Heart right ventricle (tissue), 16 donors: ENCODE results near the gene SORL1. TPM values are rescaled to one million over a fixed set of nuclear protein-coding genes. Genes with fewer than 3 reads are reported as not detected.

Experiments used
- ATAC-seq, 8 donors: fragments of 200-7000 bp; cut with Tn5 transposase; one replicate each; pipeline ENCODE4 v1.9.1; 2020; ENCODE audit warnings: mild to moderate bottlenecking in 8 of 8, moderate library complexity in 8 of 8, moderate number of reproducible peaks in 1 of 8
- DNase-seq, 2 donors: peaks; one replicate each; pipeline ENCODE4 v3.0.0-alpha.2; 2020
- H3K27ac ChIP-seq, 10 donors: fragments of 200-600 bp; sonication (generic) in 2 of 10; one replicate each; pipeline versions ENCODE4 v1.5.0 to v1.8.0; 2020 to 2022; ENCODE audit warnings: mild to moderate bottlenecking in 3 of 10
- H3K27me3 ChIP-seq, 7 donors: fragments of 200-600 bp; one replicate each; pipeline ENCODE4 v1.8.0; 2021 to 2022; ENCODE audit warnings: mild to moderate bottlenecking in 2 of 7
- H3K36me3 ChIP-seq, 9 donors: fragments of 200-600 bp; sonication (generic) in 1 of 9; one replicate each; pipeline versions ENCODE4 v1.5.0 to v1.8.0; 2020 to 2022; ENCODE audit warnings: mild to moderate bottlenecking in 2 of 9
- H3K4me1 ChIP-seq, 9 donors: fragments of 200-600 bp; sonication (generic) in 1 of 9; one replicate each; pipeline versions ENCODE4 v1.5.0 to v1.8.0; 2020 to 2022; ENCODE audit warnings: mild to moderate bottlenecking in 4 of 9
- H3K4me3 ChIP-seq, 10 donors: fragments of 200-600 bp; sonication (generic) in 2 of 10; one replicate each; pipeline versions ENCODE4 v1.5.0 to v1.8.0; 2020 to 2022; ENCODE audit warnings: mild to moderate bottlenecking in 7 of 10, moderate library complexity in 2 of 10
- H3K9me3 ChIP-seq, 11 donors: fragments of 200-600 bp in 10 of 11; sonication (generic) in 2 of 11; one replicate each; pipeline versions ENCODE4 v1.5.0 to v1.8.0; 2013 to 2022; ENCODE audit warnings: mild to moderate bottlenecking in 2 of 11, control low read depth in 1 of 11, moderate library complexity in 1 of 11
- CTCF ChIP-seq, 9 donors: fragments of 200-600 bp; sonication (generic) in 2 of 9; IDR thresholded peaks; one replicate each; pipeline versions ENCODE4 v1.5.0 to v1.8.0; 2021 to 2022; ENCODE audit warnings: antibody characterized with exemption in 9 of 9, mild to moderate bottlenecking in 5 of 9, moderate library complexity in 1 of 9
- WGBS, 2 donors: extraction: QIAGEN DNeasy Blood & Tissue Kit; methylation state at CpG; one replicate each; pipeline ENCODE4 v1.1.7; 2013; ENCODE audit warnings: inconsistent platforms in 1 of 2; 5-methylcytosine and 5-hydroxymethylcytosine counted together
- intact Hi-C, 10 donors: fragments of 100-400 bp; cut with DNase I; formaldehyde crosslinking; loops; one replicate each; pipeline versions ENCODE4 v1.11.1 to v1.14.2; 2022
- polyA plus RNA-seq, 2 donors: library from polyadenylated mRNA; stranded (reverse); fragments of 200-250 nt; gene quantifications; one replicate each; pipeline ENCODE4 v1.2.3, GENCODE V29; 2013
- total RNA-seq, 10 donors: library from RNA; stranded (reverse); fragmentation: NEBNext Ultra II Directional in 3 of 10; extraction: Animal tissue kit (Norgen Biotek cat#: 25700) in 3 of 10; gene quantifications; one replicate each; pipeline versions ENCODE4 v1.2.1 to v1.2.4, GENCODE V29; 2021 to 2023
- donor health status: Arrhythmogenic right ventricular cardiomyopathy.
- donor health status: ischemic (EF 13 %, LVEDD 7.1; RV severe dilation, severe dysfunction).
- donor health status: healthy with polysubstance abuse.
- donor health status: DM: no; HTN: yes; CAD: no.
- donor health status: DM: no; HTN: no; CAD: no.
- donor health status: ischemic (EF 25% LVEDD 6.9; RV normal size, moderate dysfunction).
- donor health status: ischemic (EF 25% LVEDD 5.7; RV mildly dilated, moderate dysfunction).
- donor health status: healthy.
- donor health status: DM: yes; HTN: yes; CAD: no.
- donor health status: Ischemic cardiomyopathy.
- donor health status: ischemic (EF 35%, LVEDD 5.7; RV mildly dilated, moderate dysfunction).
- donor health status: nonischemic (EF 11% LVEDD 7.7; RV severe dilation, severe dysfunction).
- donor health status: DM: yes; HTN: yes; CAD: no.
- donor health status: PGD.
- donor health status: ischemic (EF 29% LVEDD 5.4; RV normal size, mild dysfunction).
- donor health status: nonischemic (EF 23%, LVEDD 6.1; RV moderate dilation, normal function).

SORL1 gene
- total and polyA plus RNA-seq, 12 donors: 0.26 to 15.1 (median 8.7) TPM

- intact Hi-C loops: no loop called here
- ATAC-seq: no peak
Observed at GRCh38 chr11:121580154-121580553, 128.0 kb downstream of the SORL1 start.

GRCh38 chr11:121581607-121582006 lies 129.5 kb downstream of the SORL1 start:
- no peak for TF ChIP-seq CTCF (IDR thresholded peaks at IDR 0.05)
- Histone ChIP-seq H3K27ac (no peak overlapping the region), H3K36me3 (peaks cover 0 to 61% (median 0%) of the 10 kb centered on the region in 9 donors), H3K4me1 (peaks cover 0 to 31% (median 0%) of the 10 kb centered on the region in 9 donors), H3K4me3 (no peak overlapping the region), H3K27me3 (no peaks in the 10 kb centered on the region), H3K9me3 (peaks cover 0 to 9% (median 0%) of the 10 kb centered on the region in 11 donors)
- WGBS, 2 donors: 88 to 90% methylated on average over 4 of the region's 4 CpGs
- ATAC-seq (no peak), DNase-seq (no peak)
- intact Hi-C loops: no loop called here

More at GRCh38 chr11:121580154-121580553, 128.0 kb downstream of the SORL1 start:
- peaks cover 0 to 44% (median 0%) of the 10 kb centered on the region in 9 donors for H3K4me1 ChIP-seq
- H3K36me3 ChIP-seq: peaks cover 0 to 54% (median 0%) of the 10 kb centered on the region in 9 donors
- no peak overlapping the region for H3K27ac ChIP-seq
- 88 to 95% methylated on average over 4 of the region's 4 CpGs for WGBS, 2 donors
- H3K4me3 ChIP-seq: no peak overlapping the region
- peaks cover 0 to 9% (median 0%) of the 10 kb centered on the region in 11 donors for H3K9me3 ChIP-seq
- H3K27me3 ChIP-seq: no peaks in the 10 kb centered on the region
- no peak for TF ChIP-seq CTCF (IDR thresholded peaks at IDR 0.05)
- DNase-seq: no peak

- Histone ChIP-seq H3K36me3 (peaks cover 0 to 61% (median 0%) of the 10 kb centered on the region in 9 donors), H3K9me3 (peaks cover 0 to 9% (median 0%) of the 10 kb centered on the region in 11 donors), H3K4me3 (no peak overlapping the region), H3K27me3 (no peaks in the 10 kb centered on the region), H3K4me1 (peaks cover 0 to 24% (median 0%) of the 10 kb centered on the region in 9 donors), H3K27ac (peak overlapping the region in 1 of 10 donors; percentile 11)
- no peak for DNase-seq
- TF ChIP-seq CTCF (IDR thresholded peaks at IDR 0.05): no peak
- ATAC-seq: no peak
- 40 to 53% methylated on average over 4 of the region's 4 CpGs for WGBS, 2 donors
- intact Hi-C loops: no loop called here
Observed at GRCh38 chr11:121582296-121582695, 130.2 kb downstream of the SORL1 start.

DNA sequence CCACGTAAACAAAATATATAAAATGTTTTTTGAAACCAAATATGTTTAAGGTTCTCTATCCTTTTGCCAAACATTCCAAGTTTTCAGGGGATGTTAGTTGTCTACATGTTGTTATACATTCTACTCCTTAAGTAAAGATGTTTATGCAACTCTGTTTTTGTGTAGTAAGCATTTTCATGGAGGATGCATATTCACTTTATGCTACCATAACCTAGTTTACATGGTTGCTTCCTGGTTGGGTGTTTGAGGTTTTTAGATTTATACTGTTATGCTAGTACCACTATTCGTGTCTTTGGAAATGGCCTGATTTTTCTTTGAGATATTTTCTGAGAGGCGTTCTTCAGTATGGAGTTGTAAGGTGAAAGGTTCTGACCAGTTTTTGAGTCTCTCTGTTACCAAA lies 131.7 kb downstream of the SORL1 start:
- intact Hi-C loops: no loop called here
- Histone ChIP-seq H3K4me1 (peaks cover 0 to 9% (median 0%) of the 10 kb centered on the region in 9 donors), H3K36me3 (peaks cover 0 to 62% (median 0%) of the 10 kb centered on the region in 9 donors), H3K27ac (no peak overlapping the region), H3K9me3 (peaks cover 0 to 9% (median 0%) of the 10 kb centered on the region in 11 donors), H3K27me3 (no peaks in the 10 kb centered on the region), H3K4me3 (no peak overlapping the region)
- no peak for TF ChIP-seq CTCF (IDR thresholded peaks at IDR 0.05)
- ATAC-seq (no peak), DNase-seq (no peak)
- WGBS, 2 donors: 91 to 94% methylated on average over 3 of the region's 3 CpGs
